OCI-LY3 (cell line): ENCODE results near the gene TUBB4B.

Experiments
- CTCF ChIP-seq: fragments of 200-600, 300-600 bp; sonication (generic); IDR thresholded peaks from 2 replicates; pipeline ENCODE4 v1.5.1; 2014; ENCODE audit warnings: antibody characterized with exemption, low read length, low read depth
- EZH2phosphoT487 ChIP-seq: fragments of 200-600 bp; shearing (Covaris generic); IDR thresholded peaks from 2 replicates; pipeline ENCODE4 v1.6.1; 2018; ENCODE audit warnings: antibody characterized with exemption, mixed run types, low read depth

GRCh38 chr9:137265496-137266161 lies 24.5 kb downstream of the TUBB4B start:
- no peak for TF ChIP-seq EZH2phosphoT487
- TF ChIP-seq CTCF: no peak
